GM12878 (cell line): ENCODE results near the gene CD84. TPM values are rescaled to one million over a fixed set of nuclear protein-coding genes. Genes with fewer than 3 reads are reported as not detected.

ENCODE experiments used
- CBX3 ChIP-seq: fragments of 200-600 bp; sonication (generic); IDR thresholded peaks from 2 replicates; pipeline ENCODE4 v1.6.1; 2016; ENCODE audit warnings: low read depth, borderline replicate concordance
- CTCF ChIP-seq, 3 experiments: IDR thresholded peaks in 2 of 3; conservative IDR thresholded peaks in 1 of 3; 2 replicates each; pipeline ENCODE4 v1.5.1; 2011; ENCODE audit warnings: low read depth in 3 of 3, low read length in 3 of 3, mild to moderate bottlenecking in 3 of 3, control low read depth in 2 of 3, moderate library complexity in 2 of 3, inconsistent platforms in 1 of 3, mixed read lengths in 1 of 3; ENCODE audit not compliant: control insufficient read depth in 2 of 3, insufficient read depth in 1 of 3; ENCODE audit errors: extremely low read depth in 1 of 3
- EED ChIP-seq: sonication (generic); IDR thresholded peaks from 2 replicates; pipeline ENCODE4 v1.6.1; 2016; ENCODE audit warnings: antibody characterized with exemption, low read depth
- ESRRA ChIP-seq: IDR thresholded peaks from 2 replicates; pipeline ENCODE4 v1.6.1; 2012; ENCODE audit warnings: mild to moderate bottlenecking, low read length, improper control_type of control experiment
- HDAC6 ChIP-seq: fragments of 200-600 bp; sonication (generic); IDR thresholded peaks from one replicate; pipeline ENCODE4 v1.8.0; 2017; ENCODE audit warnings: antibody characterized with exemption; ENCODE audit not compliant: unreplicated experiment
- IKZF1 ChIP-seq: fragments of 450-650 bp; conservative IDR thresholded peaks from 2 replicates; pipeline ENCODE4 v1.6.1; 2017; ENCODE audit warnings: antibody characterized with exemption, mild to moderate bottlenecking
- IRF4 ChIP-seq: IDR thresholded peaks from 2 replicates; pipeline ENCODE4 v1.6.1; 2011; ENCODE audit warnings: low read depth, low read length
- MTA2 ChIP-seq: fragments of 450-650 bp; IDR thresholded peaks from 2 replicates; pipeline ENCODE4 v1.6.1; 2016; ENCODE audit warnings: low read depth, mild to moderate bottlenecking, moderate library complexity
- MTA3 ChIP-seq: IDR thresholded peaks from 2 replicates; pipeline ENCODE4 v1.6.1; 2012; ENCODE audit warnings: low read length, inconsistent platforms, borderline replicate concordance
- NBN ChIP-seq: fragments of 450-650 bp; IDR thresholded peaks from 2 replicates; pipeline ENCODE4 v1.6.1; 2016
- NKRF ChIP-seq: fragments of 450-650 bp; conservative IDR thresholded peaks from 2 replicates; pipeline ENCODE4 v1.6.1; 2017; ENCODE audit warnings: mild to moderate bottlenecking, moderate library complexity
- NR2F1 ChIP-seq: fragments of 450-650 bp; conservative IDR thresholded peaks from 2 replicates; pipeline ENCODE4 v1.6.1; 2017; ENCODE audit warnings: mild to moderate bottlenecking
- NRF1 ChIP-seq: conservative IDR thresholded peaks from 2 replicates; pipeline ENCODE4 v1.6.1; 2011; ENCODE audit warnings: mild to moderate bottlenecking, low read depth, low read length, improper control_type of control experiment
- PAX5 ChIP-seq: IDR thresholded peaks from 2 replicates; pipeline ENCODE4 v1.6.1; 2011; ENCODE audit warnings: low read depth, low read length, borderline replicate concordance
- PAX8 ChIP-seq: fragments of 450-650 bp; IDR thresholded peaks from 2 replicates; pipeline ENCODE4 v1.6.1; 2017; ENCODE audit warnings: mild to moderate bottlenecking, moderate library complexity
- SKIL ChIP-seq: fragments of 450-650 bp; IDR thresholded peaks from 2 replicates; pipeline ENCODE4 v1.6.1; 2017; ENCODE audit warnings: mild to moderate bottlenecking, low read depth, inconsistent platforms; ENCODE audit not compliant: poor library complexity, severe bottlenecking
- SREBF2 ChIP-seq: IDR thresholded peaks from 2 replicates; pipeline ENCODE4 v1.6.1; 2012; ENCODE audit warnings: mild to moderate bottlenecking, low read length
- SUZ12 ChIP-seq: fragments of 200-600 bp; sonication (generic); IDR thresholded peaks from one replicate; pipeline ENCODE4 v1.6.1; 2018; ENCODE audit warnings: antibody characterized with exemption, mild to moderate bottlenecking; ENCODE audit not compliant: unreplicated experiment
- TAF1 ChIP-seq: IDR thresholded peaks from 2 replicates; pipeline ENCODE4 v1.6.1; 2011; ENCODE audit warnings: mild to moderate bottlenecking, low read depth, low read length, borderline replicate concordance
- TARDBP ChIP-seq: IDR thresholded peaks from 2 replicates; pipeline ENCODE4 v1.6.1; 2016; ENCODE audit warnings: borderline replicate concordance
- ZNF207 ChIP-seq: fragments of 450-650 bp; IDR thresholded peaks from 2 replicates; pipeline ENCODE4 v1.6.1; 2014; ENCODE audit warnings: antibody characterized with exemption, mild to moderate bottlenecking, borderline replicate concordance
- ZNF217 ChIP-seq: fragments of 450-650 bp; IDR thresholded peaks from 2 replicates; pipeline ENCODE4 v1.6.1; 2017; ENCODE audit warnings: antibody characterized with exemption, mild to moderate bottlenecking
- ZNF687 ChIP-seq: fragments of 450-650 bp; IDR thresholded peaks from 2 replicates; pipeline ENCODE4 v1.6.1; 2017; ENCODE audit warnings: mild to moderate bottlenecking, moderate library complexity
- polyA plus RNA-seq, 11 experiments: library from polyadenylated mRNA; depleted of rRNA in 4 of 11; unstranded in 6 of 11; stranded (reverse) in 5 of 11; fragments of >200 nt; fragmentation: Nextera tagmentation in 4 of 11; fragmentation: Illumina TruSeq in 1 of 11; extraction: Ambion mirVana in 4 of 11; extraction: Trizol in 1 of 11; gene quantifications; 1 replicate in 1 of 11; 2 replicates in 10 of 11; pipeline versions ENCODE4 v1.2.1 to v1.2.3, GENCODE V29; 2011 to 2016; ENCODE audit warnings: inconsistent platforms in 2 of 11, missing spikeins in 2 of 11, low read depth in 1 of 11
- total RNA-seq, 4 experiments: library from RNA; depleted of rRNA in 3 of 4; stranded (reverse); fragments of >200 nt in 3 of 4; fragmentation: Illumina TruSeq in 1 of 4; extraction: Trizol in 1 of 4; gene quantifications; 2 replicates each; pipeline versions ENCODE4 v1.2.1 to v1.2.3, GENCODE V29; 2013 to 2021

Gene CD84
- total and polyA plus RNA-seq, 10 of the 15 experiments (the other 5 are each of a cell fraction or from before 2014, with no cell fraction given), result 3.4 to 20.3 (median 11.7) TPM

- peak; percentile 74 for TF ChIP-seq IKZF1
- TF ChIP-seq MTA3, result no peak
- TF ChIP-seq PAX5, result peak; percentile 33; the same call in 1 of the 2 replicates
- TF ChIP-seq NKRF, result no peak
- no peak for TF ChIP-seq TARDBP
- TF ChIP-seq NRF1, result no peak
- TF ChIP-seq EED, result peak; percentile 94
- peak in 1 of 3 experiments; percentile 13; a peak in 1 of 6 replicates for TF ChIP-seq CTCF (IDR thresholded peaks at IDR 0.05 in 2 of 3, conservative IDR thresholded peaks at IDR 0.05 in 1 of 3; ENCODE audit: control insufficient read depth in 2 of 3, extremely low read depth in 1 of 3, insufficient read depth in 1 of 3, low read depth in 3 of 3, low read length in 3 of 3)
- TF ChIP-seq IRF4, result 0 out of 2 replicates have a peak, but pooled peaks have one; percentile 9
- TF ChIP-seq CBX3, result no peak
- 0 out of 2 replicates have a peak, but pooled peaks have one; percentile 9 for TF ChIP-seq NR2F1
- TF ChIP-seq MTA2, result peak; percentile 59
- 0 out of 2 replicates have a peak, but pooled peaks have one; percentile 65 for TF ChIP-seq ESRRA
- 0 out of 2 replicates have a peak, but pooled peaks have one; percentile 31 for TF ChIP-seq TAF1
- no peak for TF ChIP-seq HDAC6
- no peak for TF ChIP-seq SREBF2
- no peak for TF ChIP-seq ZNF217
- peak; percentile 74 for TF ChIP-seq SKIL
- peak; percentile 72 for TF ChIP-seq NBN
- TF ChIP-seq ZNF207, result peak; percentile 76; the same call in 1 of the 2 replicates
- no peak for TF ChIP-seq SUZ12
- TF ChIP-seq PAX8, result no peak
- peak; percentile 99 for TF ChIP-seq ZNF687
These were observed 31.1 kb downstream of the CD84 start (continued) for GRCh38 chr1:160548183-160548582.
